Stimulated activated CD4-positive, alpha-beta T cell treated with anti-CD3 and anti-CD28 coated beads, Interleukin-12 subunit alpha, Interleukin-12 subunit beta, amount 100 ng/mL, for 48 hours (primary cell): ENCODE data around the gene FBLN7.
"Not testable (repeated sequence)": the region's sequence is repeated elsewhere in the genome, so short reads cannot be mapped to it uniquely, and the experiment has no call there.

Source experiments
- DNase-seq, 3 donors: peaks; one replicate each; pipeline ENCODE4 v3.0.0-alpha.2; 2020; ENCODE audit warnings: low read depth in 2 of 3, low spot score in 1 of 3

Gene FBLN7

GRCh38 chr2:112182581-112183034, 44.4 kb downstream of the FBLN7 start:
- peak in 1 of 3 donors; percentile 30 for DNase-seq

GRCh38 chr2:112183327-112184025, 45.3 kb downstream of the FBLN7 start:
- no peak for DNase-seq

GRCh38 chr2:112184121-112184520, 45.9 kb downstream of the FBLN7 start:
- no peak for DNase-seq

- no peak for DNase-seq
Measured at GRCh38 chr2:112185131-112185530, 46.9 kb downstream of the FBLN7 start.

- DNase-seq: no peak
Measured at GRCh38 chr2:112187046-112187715, 49.0 kb downstream of the FBLN7 start.

- DNase-seq: peak; percentile 62 to 78 (median 65)
Measured at GRCh38 chr2:112187805-112188596, 49.8 kb downstream of the FBLN7 start.

- no peak for DNase-seq
Measured at GRCh38 chr2:112189001-112189556, 50.9 kb downstream of the FBLN7 start.

GRCh38 chr2:112194028-112194427, 55.8 kb downstream of the FBLN7 start:
- no peak for DNase-seq

- DNase-seq: no peak
Measured at GRCh38 chr2:112194482-112194881, 56.3 kb downstream of the FBLN7 start.

- DNase-seq: no peak
Measured at GRCh38 chr2:112195167-112195766, 57.1 kb downstream of the FBLN7 start.

GRCh38 chr2:112195950-112196349, 57.8 kb downstream of the FBLN7 start:
- DNase-seq: no peak

GRCh38 chr2:112197868-112198267, 59.7 kb downstream of the FBLN7 start:
- no peak for DNase-seq

- no peak for DNase-seq
Measured at GRCh38 chr2:112198780-112199179, 60.6 kb downstream of the FBLN7 start.

- DNase-seq: no peak
Measured at GRCh38 chr2:112199188-112199587, 61.0 kb downstream of the FBLN7 start.

- no peak for DNase-seq
Measured at GRCh38 chr2:112201696-112202430, 63.7 kb downstream of the FBLN7 start.

GRCh38 chr2:112204411-112204810, 66.2 kb downstream of the FBLN7 start:
- DNase-seq: no peak

- DNase-seq: not testable (repeated sequence)
Measured at GRCh38 chr2:112207905-112208304, 69.7 kb downstream of the FBLN7 start.

- DNase-seq: no peak
Measured at GRCh38 chr2:112216167-112216566, 78.0 kb downstream of the FBLN7 start.

- no peak for DNase-seq
Measured at GRCh38 chr2:112217854-112218253, 79.7 kb downstream of the FBLN7 start.

GRCh38 chr2:112220186-112220585, 82.0 kb downstream of the FBLN7 start:
- DNase-seq: no peak
